Trophoblast cell (in vitro differentiated cells and primary cell): ENCODE results near the gene NADSYN1.

Experiments
- DNase-seq, 2 donors: peaks; one replicate each; pipeline ENCODE4 v3.0.0-alpha.2; 2016
- H2AFZ ChIP-seq: 2 replicates; pipeline ENCODE4 v1.6.1; 2013; ENCODE audit warnings: low read length, moderate library complexity, mild to moderate bottlenecking; ENCODE audit not compliant: insufficient read depth, poor library complexity
- H2AK5ac ChIP-seq: 2 replicates; pipeline ENCODE4 v1.6.1; 2013; ENCODE audit warnings: mild to moderate bottlenecking, low read length
- H2BK120ac ChIP-seq: 2 replicates; pipeline ENCODE4 v1.6.1; 2013; ENCODE audit warnings: low read length, mild to moderate bottlenecking, moderate library complexity; ENCODE audit not compliant: insufficient read depth, poor library complexity
- H2BK12ac ChIP-seq: 2 replicates; pipeline ENCODE4 v1.6.1; 2013; ENCODE audit warnings: mild to moderate bottlenecking, low read length, moderate library complexity
- H2BK5ac ChIP-seq: 2 replicates; pipeline ENCODE4 v1.6.1; 2013; ENCODE audit warnings: low read length, low read depth, moderate library complexity, mild to moderate bottlenecking; ENCODE audit not compliant: poor library complexity
- H3K14ac ChIP-seq: 2 replicates; pipeline ENCODE4 v1.6.1; 2013; ENCODE audit warnings: mild to moderate bottlenecking, low read length
- H3K18ac ChIP-seq: 2 replicates; pipeline ENCODE4 v1.6.1; 2013; ENCODE audit warnings: mild to moderate bottlenecking, low read length
- H3K23ac ChIP-seq: 2 replicates; pipeline ENCODE4 v1.6.1; 2013; ENCODE audit warnings: low read length
- H3K27ac ChIP-seq: 2 replicates; pipeline ENCODE4 v1.5.1; 2013; ENCODE audit warnings: low read depth, mild to moderate bottlenecking, inconsistent platforms, low read length, moderate library complexity
- H3K27me3 ChIP-seq: 2 replicates; pipeline ENCODE4 v1.6.1; 2013; ENCODE audit warnings: inconsistent platforms, mild to moderate bottlenecking, low read length, moderate library complexity; ENCODE audit not compliant: insufficient read depth
- H3K36me3 ChIP-seq, 2 experiments: 1 replicate in 1 of 2; 2 replicates in 1 of 2; pipeline ENCODE4 v1.6.1; 2013; ENCODE audit warnings: low read length in 2 of 2, mild to moderate bottlenecking in 2 of 2, moderate library complexity in 1 of 2; ENCODE audit not compliant: insufficient read depth in 2 of 2, control insufficient read depth in 1 of 2
- H3K4ac ChIP-seq: 2 replicates; pipeline ENCODE4 v1.6.1; 2013; ENCODE audit warnings: low read depth, mild to moderate bottlenecking, low read length, moderate library complexity
- H3K4me1 ChIP-seq, 2 experiments: 1 replicate in 1 of 2; 2 replicates in 1 of 2; pipeline ENCODE4 v1.6.1; 2013; ENCODE audit warnings: low read length in 2 of 2, mild to moderate bottlenecking in 2 of 2, moderate library complexity in 1 of 2; ENCODE audit not compliant: insufficient read depth in 2 of 2, control insufficient read depth in 1 of 2
- H3K4me2 ChIP-seq: 2 replicates; pipeline ENCODE4 v1.6.1; 2013; ENCODE audit warnings: inconsistent platforms, mild to moderate bottlenecking, low read length, moderate library complexity
- H3K4me3 ChIP-seq: 2 replicates; pipeline ENCODE4 v1.5.1; 2013; ENCODE audit warnings: mild to moderate bottlenecking, low read depth, low read length, inconsistent platforms
- H3K79me1 ChIP-seq: one replicate; pipeline ENCODE4 v1.6.1; 2013; ENCODE audit warnings: low read length
- H3K79me2 ChIP-seq: 2 replicates; pipeline ENCODE4 v1.6.1; 2013; ENCODE audit warnings: low read length, mild to moderate bottlenecking; ENCODE audit not compliant: control insufficient read depth, insufficient read depth, poor library complexity
- H3K9ac ChIP-seq: 2 replicates; pipeline ENCODE4 v1.6.1; 2013; ENCODE audit warnings: mild to moderate bottlenecking, low read length
- H3K9me3 ChIP-seq: 2 replicates; pipeline ENCODE4 v1.6.1; 2013; ENCODE audit warnings: low read depth, mild to moderate bottlenecking, control low read depth, inconsistent platforms, low read length; ENCODE audit not compliant: insufficient read depth
- H4K12ac ChIP-seq: 2 replicates; pipeline ENCODE4 v1.6.1; 2013; ENCODE audit warnings: low read depth, mild to moderate bottlenecking, low read length, moderate library complexity
- H4K8ac ChIP-seq: 2 replicates; pipeline ENCODE4 v1.6.1; 2013; ENCODE audit warnings: low read depth, mild to moderate bottlenecking, low read length, moderate library complexity
- H4K91ac ChIP-seq: one replicate; pipeline ENCODE4 v1.6.1; 2013; ENCODE audit warnings: low read depth, mild to moderate bottlenecking, low read length, moderate library complexity
- WGBS: extraction: QIAGEN DNeasy Blood & Tissue Kit; methylation state at CpG from one replicate; pipeline ENCODE4 v1.1.7; 2013; ENCODE audit warnings: missing lambda C conversion rate; ENCODE audit not compliant: insufficient read length, insufficient coverage; ENCODE audit errors: extremely low coverage; 5-methylcytosine and 5-hydroxymethylcytosine counted together

NADSYN1 gene

GRCh38 chr11:71542382-71542781, 89.4 kb downstream of the NADSYN1 start:
- Histone ChIP-seq H3K18ac (no peak overlapping the region), H3K14ac (no peak overlapping the region), H3K27me3 (no peaks in the 10 kb centered on the region), H2BK12ac (no peak overlapping the region), H4K8ac (no peak overlapping the region), H2BK120ac (no peak overlapping the region), H3K79me1 (no peaks in the 10 kb centered on the region), H3K4me2 (no peak overlapping the region), H3K4me3 (no peak overlapping the region), H2AFZ (no peak overlapping the region), H3K9me3 (peaks cover 1% of the 10 kb centered on the region), H3K9ac (no peak overlapping the region), H3K4me1 (no peaks in the 10 kb centered on the region), H2AK5ac (no peak overlapping the region), H3K79me2 (no peaks in the 10 kb centered on the region), H4K91ac (no peak overlapping the region), H3K27ac (no peak overlapping the region), H3K4ac (no peak overlapping the region), H2BK5ac (no peak overlapping the region), H3K36me3 (no peaks in the 10 kb centered on the region), H4K12ac (no peak overlapping the region), H3K23ac (no peak overlapping the region)
- no peak for DNase-seq
- no CpG with 5 or more reads among the region's 7 CpGs for WGBS

DNA sequence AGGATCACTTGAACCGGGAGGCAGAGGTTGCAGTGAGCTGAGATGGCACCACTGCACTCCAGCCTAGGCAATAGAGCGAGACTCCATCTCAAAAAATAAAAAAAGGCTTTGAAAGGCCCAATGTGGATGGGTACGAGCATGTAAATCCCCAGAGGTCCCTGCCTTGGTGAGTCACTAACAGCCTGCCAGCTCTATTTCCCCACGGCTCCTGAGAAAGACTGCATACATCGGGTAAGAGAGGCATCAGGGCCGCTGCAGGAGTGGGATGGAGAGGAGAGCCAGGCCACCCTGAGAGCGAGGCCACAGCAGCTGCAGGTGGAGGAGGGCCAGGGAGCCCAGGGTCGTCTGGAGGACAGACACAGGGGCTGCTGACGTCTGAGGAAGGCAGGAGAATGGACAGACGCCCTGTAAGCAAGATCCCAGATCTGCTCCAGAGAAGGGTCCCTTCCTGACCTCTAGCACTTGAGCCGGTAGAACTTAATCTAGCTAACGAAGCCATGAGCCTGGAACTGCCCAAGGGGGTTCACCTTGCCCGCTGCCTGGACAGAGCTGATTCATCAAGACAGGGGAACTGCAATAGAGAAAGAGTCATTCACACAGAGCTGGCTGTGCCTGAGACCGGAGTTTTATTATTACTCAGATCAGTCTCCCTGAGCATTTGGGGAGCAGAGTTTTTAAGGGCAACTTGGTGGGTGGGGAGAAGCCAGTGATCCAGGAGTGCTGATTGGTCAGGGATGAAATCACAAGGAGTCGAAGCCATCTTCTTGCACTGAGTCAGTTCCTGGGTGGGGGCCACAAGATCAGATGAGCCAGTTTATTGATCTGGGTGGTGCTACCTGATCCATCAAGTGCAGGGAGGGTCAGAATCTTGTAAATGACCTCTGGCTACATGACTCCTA, 90.1 kb downstream of the NADSYN1 start:
- DNase-seq: peak in 1 of 2 donors; percentile 9
- Histone ChIP-seq H3K4me3 (no peak overlapping the region), H3K79me2 (no peaks in the 10 kb centered on the region), H4K8ac (no peak overlapping the region), H3K4me2 (no peak overlapping the region), H3K14ac (no peak overlapping the region), H4K91ac (no peak overlapping the region), H3K23ac (no peak overlapping the region), H2BK120ac (no peak overlapping the region), H2AFZ (no peak overlapping the region), H3K18ac (no peak overlapping the region), H3K27ac (no peak overlapping the region), H2AK5ac (no peak overlapping the region), H3K27me3 (no peaks in the 10 kb centered on the region), H3K4ac (no peak overlapping the region), H2BK12ac (no peak overlapping the region), H2BK5ac (no peak overlapping the region), H4K12ac (no peak overlapping the region), H3K36me3 (no peaks in the 10 kb centered on the region), H3K9ac (no peak overlapping the region), H3K9me3 (peaks cover 4% of the 10 kb centered on the region), H3K79me1 (no peaks in the 10 kb centered on the region), H3K4me1 (no peaks in the 10 kb centered on the region)
- no CpG with 5 or more reads among the region's 15 CpGs for WGBS

- Histone ChIP-seq H4K8ac (no peak overlapping the region), H3K23ac (no peak overlapping the region), H4K91ac (no peak overlapping the region)
These were observed 90.9 kb downstream of the NADSYN1 start for GRCh38 chr11:71543866-71544265.

DNA sequence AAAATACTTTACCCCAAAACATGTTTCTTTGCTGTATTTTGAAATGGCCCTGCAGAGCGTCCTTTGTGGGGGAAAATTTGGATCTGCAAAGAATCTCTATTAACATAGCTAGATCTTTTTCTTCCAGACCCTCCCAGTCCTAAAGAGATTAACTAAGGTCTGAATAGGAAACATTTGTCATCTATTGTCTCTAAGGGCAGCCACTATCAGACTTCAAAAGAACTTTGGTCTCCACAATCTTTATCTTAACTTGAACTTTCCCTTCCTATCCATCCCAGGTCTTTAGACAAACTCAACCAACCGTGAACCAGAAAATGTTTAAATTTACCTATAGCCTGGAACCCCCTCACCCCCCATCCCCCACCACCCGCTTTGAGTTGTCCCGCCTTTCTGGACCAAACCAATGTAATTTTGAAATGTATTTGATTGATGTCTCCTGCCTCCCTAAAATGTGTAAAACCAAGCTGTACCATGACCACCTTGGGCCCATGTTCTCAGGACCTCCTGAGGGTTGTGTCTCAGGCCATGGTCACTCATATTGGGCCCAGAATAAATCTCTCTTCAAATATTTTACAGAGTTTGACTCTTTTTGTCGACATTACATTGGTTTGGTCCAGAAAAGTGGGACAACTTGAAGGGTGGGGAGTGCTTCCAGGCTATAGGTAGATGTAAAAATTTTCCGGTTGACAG, 91.7 kb downstream of the NADSYN1 start:
- Histone ChIP-seq H3K4ac (no peak overlapping the region), H3K27me3 (no peaks in the 10 kb centered on the region), H3K36me3 (no peaks in the 10 kb centered on the region), H3K4me3 (no peak overlapping the region), H3K23ac (no peak overlapping the region), H3K79me1 (no peaks in the 10 kb centered on the region), H3K27ac (no peak overlapping the region), H3K4me2 (no peak overlapping the region), H2AFZ (no peak overlapping the region), H3K79me2 (no peaks in the 10 kb centered on the region), H2AK5ac (no peak overlapping the region), H2BK5ac (no peak overlapping the region), H3K4me1 (no peaks in the 10 kb centered on the region), H3K9me3 (peaks cover 4% of the 10 kb centered on the region), H2BK120ac (no peak overlapping the region), H4K8ac (no peak overlapping the region), H2BK12ac (no peak overlapping the region), H3K9ac (no peak overlapping the region), H4K12ac (no peak overlapping the region), H3K14ac (no peak overlapping the region), H4K91ac (no peak overlapping the region), H3K18ac (no peak overlapping the region)
- no peak for DNase-seq
- WGBS: no CpG with 5 or more reads among the region's 6 CpGs

More at GRCh38 chr11:71543866-71544265, 90.9 kb downstream of the NADSYN1 start:
- Histone ChIP-seq H3K9me3 (peaks cover 4% of the 10 kb centered on the region), H3K36me3 (no peaks in the 10 kb centered on the region), H3K4ac (no peak overlapping the region), H3K79me1 (no peaks in the 10 kb centered on the region), H3K4me1 (no peaks in the 10 kb centered on the region), H3K4me2 (no peak overlapping the region), H2BK5ac (no peak overlapping the region), H2AFZ (no peak overlapping the region), H3K9ac (no peak overlapping the region), H3K27me3 (no peaks in the 10 kb centered on the region), H4K12ac (no peak overlapping the region), H3K4me3 (no peak overlapping the region), H2BK120ac (no peak overlapping the region), H3K14ac (no peak overlapping the region), H2AK5ac (no peak overlapping the region), H3K18ac (no peak overlapping the region), H3K79me2 (no peaks in the 10 kb centered on the region), H2BK12ac (no peak overlapping the region), H3K27ac (no peak overlapping the region)
- WGBS: no CpG with 5 or more reads among the region's 8 CpGs
- DNase-seq: no peak
